ENCODE results near the gene LAMB1. TPM values are rescaled to one million over a fixed set of nuclear protein-coding genes. Genes with fewer than 3 reads are reported as not detected.

The LAMB1 gene
- total RNA-seq, 1 donor from 2014 or later, result not detected

DNA sequence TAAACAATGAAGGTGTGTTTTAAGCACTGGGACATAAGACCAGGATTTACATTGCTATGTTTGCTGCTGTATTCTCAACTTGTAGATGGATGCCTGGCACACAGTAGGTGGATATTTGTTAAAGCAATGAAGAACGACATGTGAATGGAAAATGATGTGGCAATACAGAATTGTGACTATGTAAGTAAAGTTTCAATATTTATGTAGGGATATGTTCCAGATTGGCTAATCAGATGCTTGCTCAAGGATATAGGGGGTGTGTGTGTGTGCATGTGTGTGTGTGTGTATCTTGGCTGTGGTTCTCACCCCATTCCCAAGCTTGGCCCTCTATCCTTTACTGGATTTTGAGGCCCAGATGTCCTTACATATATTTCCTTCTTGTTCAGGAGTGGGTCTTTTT lies 42.7 kb upstream of the LAMB1 start:
- intact Hi-C loops (cut with micrococcal nuclease), result no loop called here
- Mint-ChIP-seq H3K27me3 (no peaks in the 10 kb centered on the region), H3K9me3 (no peaks in the 10 kb centered on the region), H3K27ac (no peak overlapping the region), H3K36me3 (ENCODE audit: low read depth) (no peaks in the 10 kb centered on the region), H3K4me1 (peaks cover 6% of the 10 kb centered on the region), H3K4me3 (no peak overlapping the region)
- TF ChIP-seq CTCF (IDR thresholded peaks at IDR 0.05), result no peak
- ATAC-seq (ENCODE audit: low read depth), result no peak
- no peak for DNase-seq
- POLR2A ChIA-PET, result no interaction called here
- CTCF ChIA-PET, result no interaction called here

- Mint-ChIP-seq H3K36me3 (ENCODE audit: low read depth) (no peaks in the 10 kb centered on the region), H3K27ac (no peak overlapping the region), H3K27me3 (no peaks in the 10 kb centered on the region), H3K4me1 (peaks cover 6% of the 10 kb centered on the region), H3K4me3 (no peak overlapping the region), H3K9me3 (no peaks in the 10 kb centered on the region)
- intact Hi-C loops (cut with micrococcal nuclease), result no loop called here
- ChIA-PET POLR2A (no interaction called here), CTCF (no interaction called here)
- no peak for TF ChIP-seq CTCF (IDR thresholded peaks at IDR 0.05)
- DNase-seq (no peak), ATAC-seq (ENCODE audit: low read depth) (no peak)
Observed at GRCh38 chr7:108045154-108045553, 42.2 kb upstream of the LAMB1 start.

- intact Hi-C loops (cut with micrococcal nuclease), result no loop called here
- CTCF ChIA-PET, result no interaction called here
- H3K9me3 Mint-ChIP-seq, result no peaks in the 10 kb centered on the region
- ATAC-seq (ENCODE audit: low read depth), result no peak
- no peak overlapping the region for H3K27ac Mint-ChIP-seq
- POLR2A ChIA-PET, result no interaction called here
- no peak for TF ChIP-seq CTCF (IDR thresholded peaks at IDR 0.05)
- H3K27me3 Mint-ChIP-seq, result peaks cover 4% of the 10 kb centered on the region
- H3K4me3 Mint-ChIP-seq, result no peak overlapping the region
- no peak for DNase-seq
- H3K36me3 Mint-ChIP-seq (ENCODE audit: low read depth), result no peaks in the 10 kb centered on the region
- H3K4me1 Mint-ChIP-seq, result peaks cover 6% of the 10 kb centered on the region
Observed at GRCh38 chr7:108044345-108044744, 41.4 kb upstream of the LAMB1 start.

DNA sequence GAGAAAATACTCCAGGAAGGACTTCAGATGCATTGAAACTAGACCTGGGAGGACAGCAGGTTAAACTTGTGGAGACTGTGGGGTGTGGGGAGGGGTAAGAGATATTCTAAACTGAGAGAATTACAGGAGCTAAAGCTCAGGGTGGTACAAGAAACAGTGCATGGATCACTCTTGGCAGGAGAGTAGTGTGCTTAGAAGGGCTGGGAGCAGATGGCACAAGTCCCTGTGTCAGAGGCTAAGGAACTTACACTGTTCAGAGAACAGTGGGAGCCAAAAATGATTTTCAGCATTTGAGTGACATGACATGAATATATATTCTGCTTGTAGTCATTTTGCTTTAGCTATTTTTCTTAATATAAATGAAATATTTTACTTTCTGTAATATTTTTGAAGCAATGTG lies 36.0 kb upstream of the LAMB1 start:
- no peak overlapping the region for H3K27ac Mint-ChIP-seq
- H3K36me3 Mint-ChIP-seq (ENCODE audit: low read depth), result no peaks in the 10 kb centered on the region
- ChIA-PET POLR2A (no interaction called here), CTCF (no interaction called here)
- peaks cover 11% of the 10 kb centered on the region for H3K27me3 Mint-ChIP-seq
- ATAC-seq (ENCODE audit: low read depth), result no peak
- no peaks in the 10 kb centered on the region for H3K4me1 Mint-ChIP-seq
- no peaks in the 10 kb centered on the region for H3K9me3 Mint-ChIP-seq
- intact Hi-C loops (cut with micrococcal nuclease), result no loop called here
- TF ChIP-seq CTCF (IDR thresholded peaks at IDR 0.05), result no peak
- DNase-seq, result no peak
- no peak overlapping the region for H3K4me3 Mint-ChIP-seq

DNA sequence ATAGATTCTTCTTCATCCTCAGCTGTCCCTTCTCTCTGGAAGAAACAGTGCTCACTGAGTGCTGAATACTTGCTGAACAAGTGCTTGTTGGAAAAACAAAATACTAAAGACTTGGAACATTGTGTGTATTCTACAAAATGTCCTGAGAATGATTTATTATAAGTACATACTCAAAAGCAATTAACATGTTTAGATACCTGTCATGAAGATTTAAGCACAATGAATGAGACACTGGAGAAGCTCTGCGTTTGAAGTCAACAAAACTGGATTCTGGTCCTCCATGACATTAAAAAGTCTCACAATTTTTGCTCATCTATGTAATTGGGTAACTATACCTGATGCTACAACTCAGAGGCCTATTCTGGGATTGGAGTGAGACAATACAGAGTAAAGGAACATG lies 34.8 kb upstream of the LAMB1 start:
- Mint-ChIP-seq H3K4me1 (no peaks in the 10 kb centered on the region), H3K36me3 (ENCODE audit: low read depth) (no peaks in the 10 kb centered on the region), H3K9me3 (no peaks in the 10 kb centered on the region), H3K4me3 (no peak overlapping the region), H3K27ac (no peak overlapping the region), H3K27me3 (peaks cover 11% of the 10 kb centered on the region)
- intact Hi-C loops (cut with micrococcal nuclease), result no loop called here
- DNase-seq (no peak), ATAC-seq (ENCODE audit: low read depth) (no peak)
- CTCF ChIA-PET, result no interaction called here
- TF ChIP-seq CTCF (IDR thresholded peaks at IDR 0.05), result no peak
- POLR2A ChIA-PET, result no interaction called here
